IPS-18a (cell line): ENCODE measurements around the gene PRDM16.
"Not testable (repeated sequence)": the region's sequence is repeated elsewhere in the genome, so short reads cannot be mapped to it uniquely, and the experiment has no call there.

Experiments used
- H3K27ac ChIP-seq: one replicate; pipeline ENCODE4 v1.5.1; 2013; ENCODE audit warnings: low read length
- H3K27me3 ChIP-seq: one replicate; pipeline ENCODE4 v1.6.1; 2013; ENCODE audit warnings: mild to moderate bottlenecking, low read length; ENCODE audit not compliant: control insufficient read depth, insufficient read depth
- H3K36me3 ChIP-seq: one replicate; pipeline ENCODE4 v1.6.1; 2013; ENCODE audit warnings: low read depth, low read length; ENCODE audit not compliant: control insufficient read depth
- H3K4me1 ChIP-seq: one replicate; pipeline ENCODE4 v1.6.1; 2013; ENCODE audit warnings: low read depth, low read length; ENCODE audit not compliant: control insufficient read depth
- H3K4me3 ChIP-seq: one replicate; pipeline ENCODE4 v1.5.1; 2013; ENCODE audit warnings: low read length
- H3K9ac ChIP-seq: one replicate; pipeline ENCODE4 v1.6.1; 2013; ENCODE audit warnings: mild to moderate bottlenecking, low read length, moderate library complexity
- H3K9me3 ChIP-seq: one replicate; pipeline ENCODE4 v1.6.1; 2013; ENCODE audit warnings: low read depth, low read length; ENCODE audit not compliant: control insufficient read depth

The PRDM16 gene

GRCh38 chr1:3156936-3157335 is 87.9 kb downstream of the PRDM16 start:
- H3K36me3 ChIP-seq: no peaks in the 10 kb centered on the region
- H3K4me1 ChIP-seq: no peaks in the 10 kb centered on the region
- no peaks in the 10 kb centered on the region for H3K27me3 ChIP-seq
- H3K4me3 ChIP-seq: no peak overlapping the region
- H3K9ac ChIP-seq: no peak overlapping the region
- H3K27ac ChIP-seq: no peak overlapping the region
- no peaks in the 10 kb centered on the region for H3K9me3 ChIP-seq

GRCh38 chr1:3158347-3158746 is 89.3 kb downstream of the PRDM16 start:
- Histone ChIP-seq H3K4me1 (no peaks in the 10 kb centered on the region), H3K4me3 (no peak overlapping the region), H3K27ac (no peak overlapping the region), H3K27me3 (no peaks in the 10 kb centered on the region), H3K9ac (no peak overlapping the region), H3K36me3 (no peaks in the 10 kb centered on the region), H3K9me3 (no peaks in the 10 kb centered on the region)

- H3K4me1 ChIP-seq: no peaks in the 10 kb centered on the region
- H3K9ac ChIP-seq: no peak overlapping the region
- H3K4me3 ChIP-seq: no peak overlapping the region
- H3K9me3 ChIP-seq: no peaks in the 10 kb centered on the region
- no peaks in the 10 kb centered on the region for H3K36me3 ChIP-seq
- no peak overlapping the region for H3K27ac ChIP-seq
- no peaks in the 10 kb centered on the region for H3K27me3 ChIP-seq
Measured at GRCh38 chr1:3159121-3159520, 90.1 kb downstream of the PRDM16 start.

- Histone ChIP-seq H3K9ac (no peak overlapping the region), H3K36me3 (no peaks in the 10 kb centered on the region), H3K4me1 (no peaks in the 10 kb centered on the region), H3K9me3 (no peaks in the 10 kb centered on the region), H3K4me3 (no peak overlapping the region), H3K27ac (no peak overlapping the region), H3K27me3 (no peaks in the 10 kb centered on the region)
Measured at GRCh38 chr1:3159996-3160395, 91.0 kb downstream of the PRDM16 start.

- Histone ChIP-seq H3K4me1 (no peaks in the 10 kb centered on the region), H3K4me3 (no peak overlapping the region), H3K9me3 (no peaks in the 10 kb centered on the region), H3K9ac (no peak overlapping the region), H3K36me3 (no peaks in the 10 kb centered on the region), H3K27ac (no peak overlapping the region), H3K27me3 (no peaks in the 10 kb centered on the region)
Measured at GRCh38 chr1:3160647-3161145, 91.7 kb downstream of the PRDM16 start.

- H3K9ac ChIP-seq: no peak overlapping the region
- H3K4me1 ChIP-seq: no peaks in the 10 kb centered on the region
- H3K9me3 ChIP-seq: no peaks in the 10 kb centered on the region
- no peaks in the 10 kb centered on the region for H3K27me3 ChIP-seq
- H3K27ac ChIP-seq: no peak overlapping the region
- H3K36me3 ChIP-seq: no peaks in the 10 kb centered on the region
- H3K4me3 ChIP-seq: no peak overlapping the region
Measured at GRCh38 chr1:3161176-3161840, 92.3 kb downstream of the PRDM16 start.

GRCh38 chr1:3162322-3162882 is 93.4 kb downstream of the PRDM16 start:
- no peaks in the 10 kb centered on the region for H3K9me3 ChIP-seq
- H3K4me1 ChIP-seq: no peaks in the 10 kb centered on the region
- H3K9ac ChIP-seq: no peak overlapping the region
- no peak overlapping the region for H3K27ac ChIP-seq
- no peak overlapping the region for H3K4me3 ChIP-seq
- no peaks in the 10 kb centered on the region for H3K36me3 ChIP-seq
- no peaks in the 10 kb centered on the region for H3K27me3 ChIP-seq

GRCh38 chr1:3163356-3163755 is 94.4 kb downstream of the PRDM16 start:
- Histone ChIP-seq H3K9me3 (no peaks in the 10 kb centered on the region), H3K36me3 (no peaks in the 10 kb centered on the region), H3K9ac (no peak overlapping the region), H3K4me1 (no peaks in the 10 kb centered on the region), H3K27ac (no peak overlapping the region), H3K4me3 (no peak overlapping the region), H3K27me3 (no peaks in the 10 kb centered on the region)

GRCh38 chr1:3164671-3165070 is 95.7 kb downstream of the PRDM16 start:
- H3K9ac ChIP-seq: no peak overlapping the region
- H3K4me3 ChIP-seq: no peak overlapping the region
- no peaks in the 10 kb centered on the region for H3K9me3 ChIP-seq
- H3K36me3 ChIP-seq: no peaks in the 10 kb centered on the region
- H3K27me3 ChIP-seq: no peaks in the 10 kb centered on the region
- H3K27ac ChIP-seq: no peak overlapping the region
- no peaks in the 10 kb centered on the region for H3K4me1 ChIP-seq

- not testable (repeated sequence) for H3K4me3 ChIP-seq, H3K27me3 ChIP-seq, H3K9ac ChIP-seq, H3K36me3 ChIP-seq, H3K9me3 ChIP-seq, H3K4me1 ChIP-seq, H3K27ac ChIP-seq
Measured at GRCh38 chr1:3165189-3165588, 96.2 kb downstream of the PRDM16 start.

GRCh38 chr1:3166206-3166918 is 97.4 kb downstream of the PRDM16 start:
- Histone ChIP-seq H3K27ac (no peak overlapping the region), H3K4me1 (peaks cover 5% of the 10 kb centered on the region), H3K4me3 (no peak overlapping the region), H3K9ac (no peak overlapping the region), H3K36me3 (no peaks in the 10 kb centered on the region), H3K27me3 (no peaks in the 10 kb centered on the region), H3K9me3 (no peaks in the 10 kb centered on the region)

GRCh38 chr1:3167255-3167654 is 98.3 kb downstream of the PRDM16 start:
- H3K36me3 ChIP-seq: no peaks in the 10 kb centered on the region
- H3K4me3 ChIP-seq: no peak overlapping the region
- no peaks in the 10 kb centered on the region for H3K9me3 ChIP-seq
- H3K27ac ChIP-seq: no peak overlapping the region
- H3K27me3 ChIP-seq: no peaks in the 10 kb centered on the region
- H3K9ac ChIP-seq: no peak overlapping the region
- H3K4me1 ChIP-seq: peaks cover 5% of the 10 kb centered on the region
